GM19455 (cell line): Measurements from ENCODE around the gene CHDH.

Experiments
- ATAC-seq: cut with Tn5 transposase; IDR thresholded peaks from one replicate; pipeline ENCODE4 v1.9.1; 2021; ENCODE audit not compliant: unreplicated experiment

Gene CHDH

GRCh38 chr3:53792866-53793265 lies 53.4 kb downstream of the CHDH start:
- ATAC-seq: no peak

DNA sequence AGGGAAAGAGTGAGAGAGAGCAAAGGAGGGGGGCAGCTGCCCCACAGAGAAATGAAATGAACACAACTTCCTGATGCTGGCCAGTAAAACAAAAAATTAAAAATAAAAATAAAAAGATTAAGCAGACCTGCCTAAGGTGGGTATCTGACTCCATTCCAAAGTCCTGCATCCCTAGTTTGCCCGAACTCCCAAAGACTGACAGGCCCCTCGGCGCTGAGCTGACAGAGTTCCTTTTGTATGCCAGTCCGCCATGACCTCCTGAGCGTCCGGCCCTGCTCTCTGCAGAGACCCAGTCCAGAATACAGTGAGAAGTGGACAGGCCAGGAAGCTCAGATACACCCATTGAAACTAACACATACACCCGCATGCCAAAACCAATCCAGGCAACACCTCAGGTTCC lies 54.9 kb downstream of the CHDH start:
- no peak for ATAC-seq

GRCh38 chr3:53790470-53790869 lies 55.7 kb downstream of the CHDH start:
- ATAC-seq: no peak

GRCh38 chr3:53789459-53789858 lies 56.8 kb downstream of the CHDH start:
- no peak for ATAC-seq

- no peak for ATAC-seq
Observed at GRCh38 chr3:53788038-53788437, 58.2 kb downstream of the CHDH start.

GRCh38 chr3:53787016-53787415 lies 59.2 kb downstream of the CHDH start:
- no peak for ATAC-seq

DNA sequence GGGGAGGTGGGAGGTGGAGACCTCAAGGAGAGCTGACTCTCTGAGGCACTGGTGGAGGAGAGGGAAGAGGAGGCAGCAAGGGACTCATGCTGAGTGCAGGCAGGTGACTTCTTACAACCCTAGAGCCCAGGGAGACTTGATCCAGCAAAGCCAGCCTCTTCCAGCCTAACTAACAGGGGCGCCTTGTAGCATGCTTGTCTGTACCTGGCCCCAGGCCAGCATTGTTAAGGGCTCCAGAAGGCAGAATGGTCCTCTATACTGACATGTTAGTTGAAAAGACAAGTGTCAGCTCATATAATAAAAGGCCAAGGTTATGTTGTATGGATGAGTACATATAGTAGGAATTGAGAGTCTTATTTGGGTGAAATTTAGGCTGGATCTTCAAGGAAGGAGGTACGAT lies 65.4 kb downstream of the CHDH start:
- no peak for ATAC-seq

DNA sequence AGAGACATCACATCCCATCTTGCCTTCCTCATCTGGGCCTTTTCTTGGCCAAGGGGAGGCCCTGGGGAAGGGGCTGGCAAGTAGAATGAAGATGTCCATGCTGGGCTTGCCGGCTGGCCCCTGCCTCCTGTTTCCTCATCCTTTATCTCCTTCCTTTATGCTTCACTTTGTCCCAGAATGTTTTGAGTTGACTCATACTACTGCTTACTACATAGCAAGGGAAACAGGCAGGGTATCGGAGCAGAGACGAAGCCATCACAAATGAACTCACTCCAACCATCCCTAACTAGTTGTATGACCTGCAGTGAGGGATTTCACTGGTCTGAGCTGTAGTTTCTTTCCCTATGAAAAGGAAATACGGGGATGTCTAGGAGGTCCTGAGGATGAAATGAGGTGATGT lies 66.0 kb downstream of the CHDH start:
- no peak for ATAC-seq

DNA sequence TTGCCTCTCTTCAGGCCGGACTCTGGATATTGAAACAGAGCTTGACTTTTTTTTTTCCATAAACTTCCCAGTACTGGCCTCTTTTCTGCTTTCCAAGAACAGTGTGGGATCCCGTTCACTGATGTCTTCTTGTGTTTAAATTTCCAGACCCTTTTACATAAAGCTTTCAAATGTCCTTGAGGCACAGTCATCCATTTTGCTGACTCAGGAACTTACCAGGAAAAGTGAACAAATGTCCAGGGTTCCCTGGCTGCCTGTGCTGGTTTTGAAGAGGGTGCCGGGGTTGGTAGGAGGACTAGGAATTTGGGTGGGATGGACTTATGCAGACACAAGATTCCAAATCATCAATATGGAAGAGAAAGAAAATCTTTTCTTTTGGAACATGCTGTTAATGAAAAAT lies 68.1 kb downstream of the CHDH start:
- ATAC-seq: no peak

DNA sequence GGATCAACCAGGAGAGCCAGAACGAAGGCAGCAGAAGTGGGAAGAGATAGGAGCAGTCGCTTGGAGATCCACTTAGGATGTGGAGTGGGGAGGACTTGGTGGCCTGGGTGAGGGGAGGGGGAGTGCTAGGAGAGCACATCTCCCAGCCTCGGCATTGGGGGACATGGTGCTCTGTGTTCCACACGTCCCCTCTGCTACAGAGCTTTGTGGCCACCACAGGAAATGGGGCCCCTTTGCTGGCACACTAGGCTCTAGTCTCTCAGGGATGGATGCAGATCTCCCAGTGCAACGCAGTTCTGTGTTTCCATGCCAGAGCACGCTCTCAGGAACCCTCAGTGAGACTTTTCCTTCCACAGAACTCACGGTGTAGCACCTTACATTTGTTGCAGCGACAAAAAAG lies 68.8 kb downstream of the CHDH start:
- ATAC-seq: no peak

DNA sequence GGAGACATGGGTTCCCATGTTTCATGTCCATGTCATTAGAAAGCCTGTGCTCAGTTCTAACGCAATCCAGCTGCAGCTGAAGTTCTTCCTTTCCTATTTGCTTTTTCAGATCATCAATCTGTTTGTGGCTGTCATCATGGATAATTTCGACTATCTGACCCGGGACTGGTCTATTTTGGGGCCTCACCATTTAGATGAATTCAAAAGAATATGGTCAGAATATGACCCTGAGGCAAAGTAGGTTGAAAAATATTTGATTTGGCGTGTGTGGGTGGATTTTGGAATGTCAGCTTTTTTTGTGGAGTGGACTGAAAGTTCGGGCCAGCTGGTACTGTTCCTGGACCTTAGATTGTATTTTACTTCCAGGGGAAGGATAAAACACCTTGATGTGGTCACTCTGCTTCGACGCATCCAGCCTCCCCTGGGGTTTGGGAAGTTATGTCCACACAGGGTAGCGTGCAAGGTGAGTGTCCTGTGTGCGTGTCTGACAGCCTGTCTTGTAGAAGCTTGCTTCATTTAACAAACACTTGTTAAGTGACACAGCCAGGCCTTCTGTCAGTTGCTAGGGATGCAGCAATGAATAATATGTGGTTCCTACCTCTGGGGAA lies 69.6 kb downstream of the CHDH start:
- no peak for ATAC-seq

GRCh38 chr3:53775834-53776251 lies 70.4 kb downstream of the CHDH start:
- no peak for ATAC-seq

- ATAC-seq: no peak
Observed at GRCh38 chr3:53775018-53775417, 71.2 kb downstream of the CHDH start.

DNA sequence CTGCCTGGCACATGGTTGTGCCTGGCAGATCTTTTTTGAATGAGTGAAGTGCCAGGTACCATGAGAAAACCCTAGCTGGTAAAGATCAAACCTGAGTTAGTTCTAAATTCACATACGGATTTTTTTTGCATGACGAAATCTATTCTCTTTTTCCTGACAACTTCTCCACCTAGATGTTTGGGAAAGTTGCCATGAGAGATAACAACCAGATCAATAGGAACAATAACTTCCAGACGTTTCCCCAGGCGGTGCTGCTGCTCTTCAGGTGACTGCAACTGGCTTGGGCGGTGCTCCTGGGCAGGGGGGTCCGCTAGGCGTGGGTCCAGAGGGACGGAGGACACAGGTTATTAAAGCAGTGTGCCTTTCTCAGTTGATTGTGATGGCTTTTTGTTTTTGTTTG lies 71.8 kb downstream of the CHDH start:
- ATAC-seq: no peak

DNA sequence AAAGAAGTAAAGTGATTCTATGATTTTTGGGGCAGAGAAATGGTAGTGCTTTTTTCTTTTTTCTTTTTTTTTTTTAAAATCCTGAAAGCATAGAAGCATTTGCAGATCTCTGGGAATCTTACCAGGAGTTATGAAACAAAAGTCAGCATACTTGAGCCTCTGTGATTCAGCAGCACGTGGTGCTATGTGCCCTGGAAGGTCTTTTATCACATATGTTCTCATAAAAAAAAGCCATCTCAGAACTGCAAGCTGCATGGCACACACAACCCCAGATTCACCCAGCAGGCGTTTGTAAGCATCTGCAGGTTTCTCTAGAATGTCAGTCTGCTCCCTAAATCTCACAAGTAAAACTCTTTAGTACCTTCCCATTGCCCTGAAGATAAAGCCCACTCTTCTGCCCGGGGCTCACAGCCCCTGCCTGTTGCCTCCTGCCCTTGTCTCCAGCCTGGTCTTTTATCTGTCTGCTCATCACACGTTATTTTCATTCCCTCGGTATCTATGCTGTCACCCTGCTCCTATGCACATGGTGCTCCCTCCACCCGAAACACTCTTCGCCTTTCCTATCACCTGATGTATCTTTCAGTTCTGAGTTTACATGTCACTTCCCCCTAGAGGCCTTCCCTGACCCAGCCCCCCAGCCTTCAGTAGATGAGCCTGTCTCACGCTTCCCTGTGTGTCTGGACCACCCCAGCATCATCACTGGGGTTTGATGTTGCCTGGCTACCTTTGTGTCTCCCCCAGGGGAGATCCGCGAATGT lies 72.4 kb downstream of the CHDH start:
- ATAC-seq: peak; percentile 84

- no peak for ATAC-seq
Observed at GRCh38 chr3:53773021-53773436, 73.2 kb downstream of the CHDH start.

- no peak for ATAC-seq
Observed at GRCh38 chr3:53772562-53772961, 73.7 kb downstream of the CHDH start.

DNA sequence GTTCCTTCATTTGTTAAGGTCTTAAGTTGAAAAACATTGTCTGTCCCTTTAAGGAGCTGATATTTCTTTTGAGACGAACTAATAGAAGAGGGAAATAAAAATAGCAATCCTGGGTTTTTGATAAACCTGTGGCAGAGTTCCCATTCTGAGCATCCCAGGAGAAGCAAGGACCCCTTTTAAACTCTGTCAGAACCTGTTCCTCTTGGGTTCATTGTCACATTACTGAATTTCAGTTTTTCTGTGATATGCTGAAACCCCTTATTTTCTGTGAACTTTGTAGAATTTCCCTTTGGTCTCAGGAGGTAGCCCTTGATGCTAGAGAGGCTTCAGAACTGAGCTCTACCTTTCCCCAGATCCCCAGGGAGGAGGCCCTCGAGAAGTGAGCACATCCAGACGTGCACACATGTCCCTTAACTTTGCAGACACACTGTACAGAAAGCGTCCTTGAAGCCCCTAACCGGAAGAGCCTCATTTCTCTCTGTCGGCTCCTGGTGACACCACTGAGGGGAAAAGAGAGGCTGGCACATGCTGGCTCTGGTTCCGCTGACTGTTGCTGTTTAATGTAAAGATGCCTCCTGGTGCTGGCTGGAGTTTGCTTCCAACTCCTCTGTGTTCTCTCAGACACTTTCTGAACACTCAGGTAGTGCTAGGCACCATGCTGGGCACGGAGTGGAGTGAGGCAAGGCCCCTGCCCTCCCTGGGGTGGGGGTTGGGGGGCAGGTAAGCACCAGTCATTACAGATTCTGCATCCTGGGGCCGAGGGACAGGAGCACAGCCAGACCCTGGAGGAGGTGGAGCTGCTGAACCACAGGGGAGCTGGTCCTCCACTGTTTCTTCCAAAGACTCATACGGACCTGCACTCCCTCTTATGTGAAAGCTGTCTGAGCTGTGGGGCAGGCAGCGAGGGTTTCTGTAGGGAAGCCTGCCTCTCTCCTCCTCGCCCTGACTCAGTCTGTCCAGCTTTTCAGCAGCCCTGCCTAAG lies 77.5 kb downstream of the CHDH start:
- ATAC-seq: no peak

DNA sequence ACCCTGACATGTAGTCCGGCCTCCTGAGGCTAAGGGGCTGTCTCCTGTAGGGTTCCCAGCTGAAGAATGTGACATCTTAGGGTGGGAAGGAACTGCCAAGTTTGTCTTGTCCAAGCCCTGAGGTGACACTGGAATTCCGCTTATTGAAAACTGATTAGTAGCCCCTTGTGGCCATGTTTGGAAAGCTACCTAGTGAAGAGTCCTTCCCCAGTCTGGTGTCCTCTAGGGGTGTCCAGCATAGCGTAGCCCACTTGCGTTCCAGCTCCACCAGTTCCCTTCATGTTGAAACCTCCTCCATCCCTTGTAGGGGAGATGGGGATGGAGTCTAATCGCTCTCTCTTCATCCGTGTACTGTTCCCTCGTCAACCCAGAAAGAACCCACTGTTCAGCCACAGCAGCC lies 79.5 kb downstream of the CHDH start:
- ATAC-seq: no peak

DNA sequence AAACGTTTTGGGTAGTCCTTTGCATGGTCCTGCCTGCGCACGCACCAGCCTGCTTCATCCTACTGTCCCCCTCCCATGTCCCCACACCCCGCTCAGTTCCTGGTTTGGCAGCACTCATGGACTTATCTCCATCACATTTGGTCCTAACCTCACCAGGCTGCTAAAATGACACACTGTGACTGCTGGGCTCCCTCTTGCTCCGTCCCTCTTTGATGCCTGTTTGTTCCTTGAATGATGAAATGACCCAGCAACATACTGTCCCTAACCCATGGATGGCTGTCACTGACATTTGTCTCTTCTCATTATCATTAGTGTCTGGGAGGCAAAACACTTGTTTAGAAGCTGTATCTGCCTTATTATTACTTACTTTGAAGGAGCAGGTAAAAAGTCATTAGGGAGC lies 80.5 kb downstream of the CHDH start:
- ATAC-seq: no peak

GRCh38 chr3:53764026-53764775 lies 82.0 kb downstream of the CHDH start:
- no peak for ATAC-seq
